IPS DF 19.7 (cell line): ENCODE measurements around the gene FAM83F.
"Not testable (repeated sequence)": the region's sequence is repeated elsewhere in the genome, so short reads cannot be mapped to it uniquely, and the experiment has no call there.

Experiments
- DNase-seq: peaks from one replicate; pipeline ENCODE4 v3.0.0-alpha.2; 2013; ENCODE audit warnings: low read depth, low spot score

The FAM83F gene

GRCh38 chr22:39994566-39995392 is at the start of gene FAM83F:
TSS of gene FAM83F (plus strand) at chr22:39994954. CDS start at chr22:39995043, 89 bp downstream.
- DNase-seq, result no peak

- no peak for DNase-seq
Measured at GRCh38 chr22:39946126-39946502, 48.6 kb upstream of the FAM83F start.

GRCh38 chr22:39946503-39947219 is 48.1 kb upstream of the FAM83F start:
- no peak for DNase-seq

- no peak for DNase-seq
Measured at GRCh38 chr22:39947220-39948216, 47.2 kb upstream of the FAM83F start.

- no peak for DNase-seq
Measured at GRCh38 chr22:39949964-39950737, 44.6 kb upstream of the FAM83F start.

GRCh38 chr22:39951603-39952293 is 43.0 kb upstream of the FAM83F start:
- DNase-seq, result not testable (repeated sequence)

DNA sequence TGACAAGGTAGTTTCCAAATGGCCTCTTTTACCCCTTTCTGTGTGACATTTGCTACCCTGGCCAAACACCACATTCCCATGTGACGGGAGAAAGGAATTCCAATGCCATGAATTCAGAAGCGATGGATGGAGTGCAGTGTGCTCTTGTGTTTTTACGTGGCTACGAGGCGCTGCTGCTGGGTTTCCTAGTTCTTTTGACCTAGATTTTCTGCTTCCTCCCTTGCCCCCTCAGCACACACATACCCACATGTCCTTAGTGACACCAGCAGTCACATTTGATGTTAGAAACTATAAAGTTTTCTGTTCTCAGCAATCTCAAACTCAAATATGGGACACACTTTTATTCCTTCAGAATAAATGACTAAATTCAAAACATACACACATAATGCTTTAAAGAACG is 42.4 kb upstream of the FAM83F start:
- no peak for DNase-seq

DNA sequence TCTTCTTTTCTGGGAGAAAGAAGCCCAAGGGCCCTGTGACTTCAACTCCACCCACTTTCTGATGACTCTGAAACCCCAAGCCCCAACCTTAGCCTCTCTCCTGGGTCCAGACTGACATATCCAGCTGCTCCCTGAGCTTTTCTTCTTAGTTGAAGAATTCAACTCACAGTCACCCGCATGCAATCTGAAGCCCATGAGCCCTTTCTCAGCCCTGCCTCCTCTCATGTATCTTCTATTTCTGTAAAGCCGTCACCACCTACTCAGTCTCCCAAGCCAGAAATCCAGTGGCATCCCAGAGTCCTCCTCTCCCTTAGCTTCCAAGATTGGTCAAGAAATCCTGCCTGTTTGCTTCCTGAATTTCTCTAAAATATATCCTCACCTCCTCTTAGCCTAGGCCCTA is 41.7 kb upstream of the FAM83F start:
- DNase-seq, result no peak

DNA sequence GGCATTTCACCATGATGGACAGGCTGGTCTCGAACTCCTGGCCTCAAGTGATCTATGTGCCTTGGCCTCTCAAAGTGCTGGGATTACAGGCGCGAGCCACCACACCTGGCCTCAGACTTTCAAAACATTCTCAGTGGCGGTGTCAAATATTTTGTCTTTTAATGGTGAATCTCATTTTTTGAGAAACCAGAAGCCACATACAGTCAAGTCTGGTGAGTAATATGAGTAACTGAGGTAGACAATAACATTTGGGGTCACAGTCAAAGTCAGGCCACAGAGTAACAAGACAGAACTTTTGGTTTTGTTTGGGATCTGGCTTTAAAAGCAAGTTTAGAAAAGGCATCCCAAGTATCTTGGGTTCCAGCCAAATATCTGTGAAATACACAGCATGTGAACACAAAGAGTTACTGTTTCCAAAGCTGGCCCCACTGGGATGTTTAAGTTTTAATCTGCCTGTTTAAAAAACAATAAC is 40.1 kb upstream of the FAM83F start:
- DNase-seq, result no peak

DNA sequence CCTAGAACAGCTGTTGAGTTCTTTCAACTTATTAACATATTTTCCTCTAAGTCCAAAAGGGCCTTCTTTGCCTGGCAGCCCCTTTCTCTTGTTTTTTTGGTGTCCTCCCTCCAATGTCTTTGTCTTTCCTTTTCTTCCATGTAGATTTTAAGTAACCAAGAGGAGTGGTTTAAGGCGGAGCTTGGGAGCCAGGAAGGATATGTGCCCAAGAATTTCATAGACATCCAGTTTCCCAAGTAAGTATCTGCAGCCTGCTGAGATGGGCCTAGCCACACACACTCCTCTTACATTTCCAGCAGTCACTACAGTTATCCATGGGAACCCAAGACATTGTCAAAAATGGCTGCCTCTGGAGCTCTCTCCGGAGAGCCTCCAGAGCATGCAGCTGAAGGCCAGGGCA is 39.1 kb upstream of the FAM83F start:
- no peak for DNase-seq

GRCh38 chr22:39956932-39957664 is 37.7 kb upstream of the FAM83F start:
- DNase-seq, result no peak

DNA sequence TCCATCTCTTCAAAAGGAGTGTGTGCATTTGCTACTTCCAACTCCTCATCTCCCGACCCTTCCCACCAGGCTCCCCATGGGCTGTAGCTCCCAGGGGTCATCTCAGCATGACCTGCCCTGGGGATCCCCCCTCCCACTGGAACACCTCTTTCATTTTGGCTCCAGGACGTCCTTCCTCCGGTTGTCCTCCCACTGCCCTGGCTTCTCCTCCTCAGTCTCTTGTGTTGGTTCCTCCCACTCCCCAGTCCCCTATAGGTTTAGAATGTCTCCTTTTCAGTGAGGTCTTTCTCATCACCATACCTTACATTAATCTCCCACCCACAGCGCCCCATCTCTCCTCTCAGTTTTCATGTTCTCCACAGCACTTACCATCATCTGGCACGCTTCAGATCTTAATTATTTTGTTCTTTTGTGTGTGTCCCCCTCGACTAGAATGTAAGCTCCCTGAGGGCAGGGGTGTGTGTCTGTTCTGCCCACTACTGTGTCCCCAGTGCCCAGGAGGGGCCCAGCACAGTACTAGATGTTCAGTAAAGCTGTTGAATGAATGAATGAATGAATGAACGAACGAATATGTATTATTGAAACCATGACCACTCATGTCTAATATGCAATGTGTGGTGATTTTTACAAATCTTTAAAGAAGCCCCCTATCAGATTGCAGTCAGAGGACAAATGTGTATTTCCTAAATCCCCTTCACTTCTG is 36.6 kb upstream of the FAM83F start:
- no peak for DNase-seq

DNA sequence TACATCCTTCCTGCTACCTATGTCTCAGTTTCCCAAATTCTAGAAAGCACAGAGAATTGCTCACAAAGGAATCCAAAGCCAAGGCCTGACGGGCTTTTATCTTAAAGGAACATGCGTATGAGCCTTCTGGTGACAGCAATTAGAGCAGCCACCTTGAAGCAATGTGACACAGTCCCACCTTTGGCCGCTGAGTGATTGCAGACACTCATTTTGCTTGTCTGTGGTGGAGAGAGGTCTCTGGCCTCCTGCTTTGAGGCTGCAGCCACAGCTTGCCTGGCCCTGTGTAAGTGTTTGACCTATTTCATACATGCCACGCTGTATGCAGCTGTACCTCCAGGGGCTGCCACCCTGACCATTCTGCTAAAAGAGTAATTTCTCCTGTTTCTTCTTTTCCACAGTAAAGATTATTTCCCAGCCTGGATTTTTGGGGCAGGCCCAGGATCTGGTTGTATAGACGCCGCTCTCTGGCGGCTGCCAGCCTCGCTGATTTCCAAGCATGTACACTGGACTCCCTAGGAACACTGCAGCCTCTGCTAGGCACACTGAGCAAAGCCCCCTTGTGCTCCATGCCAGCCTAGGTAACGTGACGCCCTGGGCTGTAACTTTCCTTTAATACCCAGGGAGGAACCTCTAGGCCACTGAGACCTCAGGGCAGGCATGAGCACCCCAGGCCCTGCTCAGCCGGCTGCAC is 35.7 kb upstream of the FAM83F start:
- no peak for DNase-seq

GRCh38 chr22:39959640-39960447 is 34.9 kb upstream of the FAM83F start, which contains the start of gene TMA7B:
TSS of gene TMA7B (plus strand) at chr22:39960397. CDS start at chr22:39964375, 3,978 bp downstream.
- no peak for DNase-seq

DNA sequence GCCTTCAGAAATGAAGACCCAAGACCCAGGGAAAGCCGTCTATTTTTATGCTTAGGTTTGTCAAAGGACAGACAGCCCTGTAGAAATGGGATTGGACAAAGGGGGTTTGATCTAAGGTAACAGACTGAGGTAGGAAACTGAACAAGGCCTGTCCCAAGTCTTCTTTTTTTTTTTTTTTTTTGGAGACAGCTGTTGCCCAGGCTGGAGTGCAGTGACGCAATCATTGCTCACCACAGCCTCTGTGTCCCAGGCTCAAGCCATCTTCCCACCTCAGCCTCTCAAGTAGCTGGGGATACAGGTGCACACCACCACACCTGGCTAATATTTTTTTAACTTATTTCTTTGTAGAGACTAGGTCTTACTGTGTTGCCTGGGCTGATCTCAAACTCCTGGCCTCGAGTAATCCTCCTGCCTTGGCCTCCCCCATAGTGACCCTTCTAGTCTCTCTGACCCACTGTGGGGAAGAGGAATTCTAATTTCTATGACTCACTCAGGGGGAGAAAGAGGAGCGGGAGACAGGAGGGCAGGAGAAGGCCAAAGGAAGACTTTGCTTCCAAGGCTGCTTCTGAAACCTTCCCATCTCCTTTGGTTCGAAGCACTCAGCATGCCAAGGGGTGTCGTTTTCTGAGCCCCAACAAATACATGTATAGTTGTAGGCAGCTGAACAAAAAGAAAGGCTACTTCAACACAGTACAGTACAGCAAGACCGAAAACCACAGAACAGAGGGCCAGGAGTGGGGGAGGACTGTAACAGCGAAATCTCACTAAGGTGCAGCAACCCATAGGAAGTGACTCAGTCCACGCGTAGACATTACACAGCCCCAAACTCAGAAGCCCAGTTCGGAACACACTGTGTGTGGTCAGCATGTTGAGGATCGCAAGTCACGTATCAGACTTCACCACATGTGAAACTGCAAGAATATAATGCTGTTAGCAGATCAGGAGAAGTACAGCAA is 33.7 kb upstream of the FAM83F start:
- no peak for DNase-seq

DNA sequence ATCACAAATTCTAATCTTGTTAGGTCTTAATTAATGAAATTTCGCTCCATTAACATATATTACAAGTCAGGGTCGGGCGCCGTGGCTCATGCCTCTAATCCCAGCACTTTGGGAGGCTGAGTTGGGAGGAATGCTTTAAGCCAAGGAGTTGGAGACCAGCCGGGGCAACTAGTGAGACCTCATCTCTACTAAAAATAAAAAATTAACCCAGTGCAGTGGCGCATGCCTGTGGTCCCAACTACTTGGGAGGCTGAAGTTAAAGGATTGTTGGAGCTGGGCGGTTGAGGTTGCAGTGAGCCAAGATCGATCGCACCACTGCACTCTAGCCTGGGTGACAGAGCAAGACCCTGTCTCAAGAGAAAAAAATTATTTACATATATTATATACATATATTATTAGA is 32.7 kb upstream of the FAM83F start:
- no peak for DNase-seq
